Stimulated activated naive CD8-positive, alpha-beta T cell treated with anti-CD3 and anti-CD28 coated beads, Interleukin-15, amount 100 ng/mL, for 72 hours (primary cell): ENCODE measurements around the gene PLEKHG4B.

ENCODE experiments used
- ATAC-seq: fragments of 150-1000 bp; cut with Tn5 transposase; 2 replicates; pipeline ENCODE4 v1.10.0; 2021; ENCODE audit warnings: mild to moderate bottlenecking, moderate library complexity
- DNase-seq, 2 donors: peaks; one replicate each; pipeline ENCODE4 v3.0.0; 2021 to 2022
- H3K27ac Mint-ChIP-seq, 2 donors: one replicate each; pipeline ENCODE4 v1.8.0; 2022; ENCODE audit warnings: mild to moderate bottlenecking in 2 of 2, mixed read lengths in 2 of 2, moderate library complexity in 2 of 2
- H3K27me3 Mint-ChIP-seq: one replicate; pipeline ENCODE4 v1.8.0; 2022; ENCODE audit warnings: mixed read lengths
- H3K4me1 Mint-ChIP-seq: one replicate; pipeline ENCODE4 v1.8.0; 2022; ENCODE audit warnings: mild to moderate bottlenecking, mixed read lengths
- H3K4me3 Mint-ChIP-seq, 2 donors: one replicate each; pipeline ENCODE4 v1.8.0; 2022; ENCODE audit warnings: mild to moderate bottlenecking in 2 of 2, mixed read lengths in 2 of 2, moderate library complexity in 1 of 2
- H3K9me3 Mint-ChIP-seq, 2 donors: one replicate each; pipeline ENCODE4 v1.8.0; 2022; ENCODE audit warnings: mixed read lengths in 2 of 2

Gene PLEKHG4B

DNA sequence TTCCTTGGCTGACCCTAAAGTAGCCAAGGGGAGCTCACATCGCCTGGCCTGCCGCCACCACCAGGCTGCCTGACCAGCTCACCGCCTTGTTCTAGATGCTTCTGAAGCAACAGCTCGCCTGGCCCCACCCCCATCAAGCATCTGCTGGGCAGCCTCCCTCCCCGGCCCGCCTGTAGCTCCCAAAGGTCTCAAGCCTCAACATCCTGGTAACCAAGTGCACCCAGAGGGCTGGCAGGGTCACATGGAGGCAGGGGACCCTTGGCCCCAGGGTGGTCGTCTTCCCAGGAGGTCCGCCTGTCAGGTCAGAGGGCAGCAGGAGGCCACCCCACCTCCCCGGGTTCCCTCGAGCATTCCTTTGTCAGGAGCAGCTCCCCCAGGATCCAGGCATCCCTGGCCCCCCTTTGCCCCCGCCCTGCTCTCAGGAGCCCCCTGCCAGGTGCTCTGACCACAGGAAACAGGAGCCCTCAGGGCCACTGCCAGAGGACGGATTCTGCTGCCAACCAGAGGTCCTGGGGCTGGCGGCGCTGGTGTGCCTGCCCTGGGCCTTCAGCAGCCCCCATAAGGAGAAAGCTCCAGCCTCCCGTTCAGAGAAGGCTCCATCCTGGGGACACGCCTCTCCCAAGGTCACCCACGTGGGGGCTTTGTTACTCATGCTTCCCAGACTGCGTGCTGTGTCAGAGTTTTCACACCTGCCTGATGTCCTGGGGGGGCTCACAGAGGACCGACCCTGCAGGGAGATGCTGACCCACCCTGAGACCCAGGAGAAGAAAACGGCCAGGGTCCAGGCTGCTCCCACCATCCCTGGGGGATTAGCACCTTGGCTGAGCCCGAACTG, 95.9 kb downstream of the PLEKHG4B start:
- ATAC-seq (no peak), DNase-seq (no peak)
- Mint-ChIP-seq H3K27me3 (peaks cover 8% of the 10 kb centered on the region), H3K27ac (no peak overlapping the region), H3K9me3 (no peaks in the 10 kb centered on the region), H3K4me3 (peak overlapping the region; percentile 41 to 61), H3K4me1 (peaks cover 21% of the 10 kb centered on the region)

DNA sequence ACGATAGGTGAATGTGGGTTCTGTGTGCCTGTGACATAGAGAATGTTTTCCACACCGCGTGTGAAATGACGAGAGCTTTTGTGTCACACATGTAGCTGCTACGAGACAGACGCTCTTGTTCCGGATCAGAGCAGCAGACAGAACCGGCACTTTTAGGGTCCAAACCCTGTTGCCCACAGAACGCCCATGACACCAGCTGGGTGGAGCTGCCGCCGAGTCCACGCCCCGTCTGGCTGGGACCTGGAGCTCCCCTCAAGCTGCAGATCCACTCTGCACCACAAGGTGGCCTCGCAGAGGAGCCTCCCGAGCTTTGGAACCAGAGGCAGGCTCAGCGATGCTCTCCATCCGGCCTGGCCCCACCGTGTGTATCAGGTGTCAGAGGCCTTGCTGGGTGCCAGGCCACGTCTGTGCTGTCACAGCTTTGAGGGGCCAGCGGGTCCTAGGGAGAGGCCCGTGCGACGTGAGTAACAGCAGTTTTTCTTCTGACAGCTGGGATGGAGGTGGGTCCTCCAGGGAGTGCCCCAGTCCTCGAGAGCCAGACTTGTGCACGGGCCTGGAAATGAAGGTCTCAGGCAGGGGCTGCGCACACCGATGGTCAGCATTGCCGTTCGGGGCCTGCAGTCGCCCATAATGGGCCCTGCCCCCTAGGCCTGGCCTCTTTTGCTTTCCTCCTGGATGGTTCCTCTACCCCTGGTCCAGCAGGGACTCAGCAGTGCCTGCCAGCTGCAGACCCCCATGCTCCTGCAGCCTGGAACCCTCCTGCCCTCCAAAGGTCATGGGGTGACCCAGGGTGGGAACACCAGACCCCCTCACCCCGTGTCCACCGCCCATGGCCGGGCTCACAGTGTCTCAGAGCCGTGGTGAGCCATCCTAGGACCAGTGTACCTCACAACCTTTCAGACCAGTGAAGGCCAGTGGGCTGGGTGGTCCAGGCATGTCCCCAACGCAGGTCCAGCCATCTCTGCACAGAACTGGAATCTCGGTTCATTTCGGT, 96.8 kb downstream of the PLEKHG4B start:
- H3K27me3 Mint-ChIP-seq, result peaks cover 8% of the 10 kb centered on the region
- H3K4me3 Mint-ChIP-seq, result peak overlapping the region; percentile 41 to 61
- no peaks in the 10 kb centered on the region for H3K9me3 Mint-ChIP-seq
- peak overlapping the region; percentile 44 to 87 for H3K27ac Mint-ChIP-seq
- peak; percentile 91 for ATAC-seq
- peaks cover 21% of the 10 kb centered on the region for H3K4me1 Mint-ChIP-seq
- DNase-seq, result peak; percentile 91 to 92

DNA sequence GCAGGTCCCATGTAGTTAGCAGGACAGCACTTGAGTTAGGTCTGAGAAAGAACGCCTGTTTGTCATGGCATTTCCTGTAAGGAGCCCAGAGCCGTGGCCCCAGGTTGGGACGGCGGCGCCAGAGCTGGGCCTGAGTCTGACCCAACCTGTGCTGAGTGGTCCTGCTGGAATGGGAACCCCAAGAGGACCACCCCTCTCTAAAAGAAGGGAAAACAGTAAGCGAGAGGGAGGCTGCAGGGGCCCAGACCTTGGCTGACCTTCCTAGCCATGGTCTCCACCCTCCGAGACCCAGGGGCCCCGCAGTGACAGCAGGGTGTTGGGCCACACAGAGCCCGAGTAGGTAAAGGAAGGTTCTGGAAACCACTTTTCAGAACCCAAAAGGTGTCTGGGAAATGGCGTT, 97.5 kb downstream of the PLEKHG4B start:
- Mint-ChIP-seq H3K4me3 (no peak overlapping the region), H3K27me3 (peaks cover 8% of the 10 kb centered on the region), H3K9me3 (no peaks in the 10 kb centered on the region), H3K27ac (no peak overlapping the region), H3K4me1 (peaks cover 21% of the 10 kb centered on the region)
- ATAC-seq, result no peak
- no peak for DNase-seq

DNA sequence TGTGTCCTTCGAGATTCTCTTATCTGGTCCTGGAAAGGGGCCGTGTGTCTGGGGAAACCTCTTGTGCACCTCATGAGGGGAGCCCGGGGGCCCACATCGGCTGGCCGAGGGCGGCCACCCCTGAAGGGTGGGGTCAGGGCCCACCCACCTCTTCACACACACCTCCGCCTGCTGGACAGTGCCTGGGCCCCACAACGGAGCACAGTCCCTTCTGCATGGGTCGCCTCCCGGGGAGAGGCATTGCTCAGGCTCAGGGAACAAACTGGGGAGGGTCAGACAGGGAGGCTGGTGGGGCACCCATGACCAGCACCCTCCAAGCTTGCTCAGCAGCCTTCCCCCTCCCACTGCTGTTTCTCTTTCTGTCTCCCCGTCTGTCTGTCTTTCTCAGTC, 98.0 kb downstream of the PLEKHG4B start:
- ATAC-seq (no peak), DNase-seq (no peak)
- peaks cover 21% of the 10 kb centered on the region for H3K4me1 Mint-ChIP-seq
- H3K27ac Mint-ChIP-seq, result no peak overlapping the region
- H3K4me3 Mint-ChIP-seq, result no peak overlapping the region
- peaks cover 8% of the 10 kb centered on the region for H3K27me3 Mint-ChIP-seq
- H3K9me3 Mint-ChIP-seq, result no peaks in the 10 kb centered on the region

DNA sequence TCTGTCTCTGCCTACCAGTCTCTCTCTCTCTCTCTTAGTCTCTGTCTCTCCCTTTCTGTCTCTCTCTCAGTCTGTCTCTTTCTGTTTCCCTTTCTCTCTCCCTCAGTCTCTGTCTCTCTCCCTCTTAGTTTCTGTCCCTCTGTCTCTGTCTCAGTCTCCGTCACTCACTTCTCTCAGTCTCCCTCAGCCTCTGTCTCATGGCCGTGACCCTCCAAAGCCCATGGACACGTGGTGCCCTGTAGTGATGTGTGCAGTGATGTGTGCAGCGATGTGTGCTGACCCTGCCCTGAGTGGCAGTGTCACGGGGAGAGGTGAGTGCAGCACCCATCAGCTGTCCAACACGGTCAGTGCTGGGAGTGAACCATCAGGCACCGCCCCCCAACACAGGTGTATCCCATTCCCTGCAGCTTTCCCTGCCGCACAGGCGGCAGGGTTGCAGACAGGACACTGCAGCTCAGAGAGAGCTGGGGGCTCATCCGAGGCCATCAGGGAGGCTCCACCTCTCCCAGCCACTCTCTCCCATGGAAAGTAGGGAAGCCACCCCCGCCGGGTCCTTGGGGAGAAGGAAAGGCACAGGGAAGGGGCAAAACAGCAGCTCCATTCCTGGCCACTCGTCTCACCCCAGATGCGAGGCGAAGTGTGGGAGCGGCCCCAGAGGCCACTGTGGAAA, 98.5 kb downstream of the PLEKHG4B start:
- peaks cover 8% of the 10 kb centered on the region for H3K27me3 Mint-ChIP-seq
- DNase-seq (no peak), ATAC-seq (no peak)
- no peak overlapping the region for H3K4me3 Mint-ChIP-seq
- peak overlapping the region in 1 of 2 donors; percentile 8 for H3K27ac Mint-ChIP-seq
- peaks cover 25% of the 10 kb centered on the region for H3K4me1 Mint-ChIP-seq
- no peaks in the 10 kb centered on the region for H3K9me3 Mint-ChIP-seq

DNA sequence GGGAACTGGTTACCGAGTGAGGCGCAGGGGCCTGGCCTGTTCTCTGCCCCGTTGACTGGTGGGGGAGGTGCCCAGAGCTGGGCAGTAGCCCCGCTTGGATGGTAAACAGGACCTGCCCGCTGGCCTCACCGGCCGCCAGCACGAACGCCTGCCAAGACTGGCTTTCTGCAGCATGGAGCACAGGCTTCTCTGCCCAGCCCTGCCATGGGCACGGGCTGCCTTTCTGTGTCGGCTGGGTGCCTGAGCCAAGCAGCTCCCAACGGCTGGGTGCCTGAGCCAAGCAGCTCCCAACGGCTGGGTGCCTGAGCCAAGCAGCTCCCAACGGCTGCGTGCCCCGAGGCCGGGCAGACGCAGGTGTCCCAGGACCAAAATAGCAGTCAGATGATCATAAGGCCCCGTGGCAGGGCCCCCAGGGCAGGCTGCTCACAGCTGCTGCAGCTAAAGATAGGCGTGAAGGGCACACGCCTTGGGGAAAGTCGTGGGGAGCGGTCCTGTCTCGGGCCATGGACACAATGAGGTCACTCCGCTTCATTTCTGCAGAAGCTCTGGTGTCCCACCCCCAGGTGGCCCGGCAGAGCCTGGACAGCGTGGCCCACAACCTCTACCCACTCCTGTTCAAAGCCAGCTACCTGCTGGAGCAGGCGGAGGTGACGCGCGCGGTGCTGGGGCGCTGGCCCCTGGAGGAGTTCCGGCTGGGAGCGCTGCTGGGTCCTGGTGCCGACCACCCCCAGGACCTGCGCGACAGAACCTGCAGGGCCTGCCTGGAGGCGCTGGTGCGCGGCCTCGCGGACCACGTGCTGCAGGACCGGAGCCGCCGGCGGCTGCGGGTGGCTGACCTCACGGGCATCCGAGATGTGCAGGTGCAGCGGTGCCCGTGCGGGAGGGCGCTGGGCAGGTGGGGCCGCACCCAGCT, 99.3 kb downstream of the PLEKHG4B start, which contains the start of gene LRRC14B:
LRRC14B (plus strand) TSS at position 460 of the 913 bp plus-strand sequence; CDS start at position 504, 44 bp downstream.
- ATAC-seq (peak; percentile 38), DNase-seq (peak in 1 of 2 donors; percentile 28)
- H3K27me3 Mint-ChIP-seq, result peaks cover 8% of the 10 kb centered on the region
- H3K9me3 Mint-ChIP-seq, result no peaks in the 10 kb centered on the region
- peaks cover 28% of the 10 kb centered on the region for H3K4me1 Mint-ChIP-seq
- H3K4me3 Mint-ChIP-seq, result peak within 1 kb of the TSS; percentile 26 to 65
- H3K27ac Mint-ChIP-seq, result peak within 1 kb of the TSS in 1 of 2 donors; percentile 40

DNA sequence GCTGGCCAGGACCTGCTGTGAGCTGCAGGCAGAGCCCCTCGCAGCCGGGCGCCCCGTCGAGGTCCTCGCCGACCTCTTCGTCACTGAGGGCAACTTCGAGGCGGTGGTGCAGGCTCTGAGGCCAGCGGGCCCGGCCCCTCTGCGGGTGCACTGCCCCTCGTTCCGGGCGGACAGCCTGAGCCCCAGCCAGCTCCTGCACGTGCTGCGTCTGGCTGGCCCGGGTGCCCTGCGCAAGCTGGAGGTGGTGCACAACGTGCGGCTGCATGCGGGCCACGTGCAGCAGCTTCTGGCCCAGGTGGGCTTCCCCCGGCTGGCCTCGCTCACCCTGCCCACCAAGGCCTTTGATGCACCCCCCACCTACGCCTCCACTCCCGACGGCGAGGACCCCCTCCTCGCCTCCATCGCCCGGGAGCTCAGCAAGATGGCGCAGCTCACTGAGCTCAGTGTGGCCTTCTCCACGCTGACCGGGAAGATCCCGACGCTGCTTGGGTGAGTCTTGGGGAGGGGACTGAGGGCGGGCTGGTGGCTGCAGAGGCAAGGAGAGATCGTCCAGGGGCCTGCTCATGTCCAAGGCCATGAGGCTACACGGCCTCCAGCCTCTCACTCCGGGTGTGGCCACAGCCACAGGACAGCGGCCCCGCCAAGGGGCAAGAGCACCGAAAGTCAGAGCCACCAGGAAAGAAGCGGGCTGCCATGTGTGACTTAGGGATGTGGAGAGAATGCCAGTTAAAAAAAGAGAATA, 100.2 kb downstream of the PLEKHG4B start:
- H3K27me3 Mint-ChIP-seq, result peaks cover 8% of the 10 kb centered on the region
- no peak for ATAC-seq

DNA sequence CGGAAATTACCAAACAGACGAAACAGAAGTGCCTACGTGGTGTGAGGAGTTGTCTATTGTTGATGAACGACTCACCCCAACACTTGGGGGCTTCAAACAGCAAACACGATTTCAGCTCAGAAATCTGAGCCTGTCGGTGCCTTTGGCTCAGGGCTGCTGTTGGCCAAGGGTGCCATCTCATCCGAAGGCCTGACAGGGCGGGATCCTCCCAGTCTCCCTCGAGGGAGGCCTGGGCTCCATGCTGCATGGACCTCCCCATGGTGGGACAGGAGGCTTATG, 100.7 kb downstream of the PLEKHG4B start:
- Mint-ChIP-seq H3K4me3 (no peak overlapping the region), H3K27me3 (peaks cover 8% of the 10 kb centered on the region), H3K9me3 (no peaks in the 10 kb centered on the region), H3K27ac (no peak overlapping the region), H3K4me1 (peaks cover 28% of the 10 kb centered on the region)
- DNase-seq (no peak), ATAC-seq (no peak)

More for the DNA sequence above, 100.2 kb downstream of the PLEKHG4B start:
- Mint-ChIP-seq H3K4me1 (peaks cover 28% of the 10 kb centered on the region), H3K9me3 (no peaks in the 10 kb centered on the region), H3K4me3 (peak overlapping the region in 1 of 2 donors; percentile 65), H3K27ac (no peak overlapping the region)
- DNase-seq, result no peak

DNA sequence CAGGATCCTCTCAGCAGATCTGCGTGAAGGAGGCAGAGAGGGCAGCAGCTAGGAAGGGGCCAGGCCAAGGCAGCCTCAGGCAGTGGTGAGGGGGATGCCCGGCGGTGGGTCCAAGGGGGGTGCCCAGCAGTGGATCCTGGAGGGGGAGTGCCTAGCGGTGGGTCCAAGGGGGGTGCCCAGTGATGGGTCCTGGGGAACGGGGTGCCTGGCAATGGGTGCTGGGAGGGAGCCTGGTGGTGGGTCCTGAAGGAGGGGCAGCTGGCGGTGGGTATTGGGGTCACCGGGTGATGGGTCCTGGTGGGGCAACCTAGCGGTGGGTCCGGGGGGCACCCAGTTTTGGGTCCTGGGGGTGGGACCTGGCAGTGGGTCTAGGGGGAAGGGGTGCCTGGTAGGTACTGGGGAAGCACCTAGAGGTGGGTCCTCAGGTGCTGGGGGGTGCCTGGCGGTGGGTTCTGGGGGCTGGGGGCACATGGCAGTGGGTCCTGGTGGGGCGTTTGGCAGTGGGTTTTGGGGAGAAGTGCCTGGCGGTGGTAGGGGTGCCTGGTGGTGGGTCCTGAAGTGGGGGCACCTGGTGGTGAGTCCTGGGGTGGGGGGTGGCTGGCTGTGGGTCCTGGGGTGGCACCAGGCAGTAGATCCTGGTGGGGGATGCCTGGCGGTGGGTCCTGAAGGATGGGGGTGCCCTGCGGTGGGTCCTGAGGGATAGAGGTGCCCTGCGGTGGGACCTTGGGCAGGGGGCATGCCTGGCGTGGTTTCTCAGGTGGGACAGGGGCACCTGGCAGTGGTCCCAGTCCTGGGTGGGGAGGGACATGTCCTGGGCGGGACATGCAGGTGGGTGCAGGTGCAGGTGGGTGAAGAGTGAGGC, 101.2 kb downstream of the PLEKHG4B start:
- peak; percentile 19 for ATAC-seq
- peaks cover 7% of the 10 kb centered on the region for H3K27me3 Mint-ChIP-seq
- DNase-seq, result no peak
- H3K4me1 Mint-ChIP-seq, result peaks cover 27% of the 10 kb centered on the region
- no peak overlapping the region for H3K27ac Mint-ChIP-seq
- no peak overlapping the region for H3K4me3 Mint-ChIP-seq
- H3K9me3 Mint-ChIP-seq, result no peaks in the 10 kb centered on the region

DNA sequence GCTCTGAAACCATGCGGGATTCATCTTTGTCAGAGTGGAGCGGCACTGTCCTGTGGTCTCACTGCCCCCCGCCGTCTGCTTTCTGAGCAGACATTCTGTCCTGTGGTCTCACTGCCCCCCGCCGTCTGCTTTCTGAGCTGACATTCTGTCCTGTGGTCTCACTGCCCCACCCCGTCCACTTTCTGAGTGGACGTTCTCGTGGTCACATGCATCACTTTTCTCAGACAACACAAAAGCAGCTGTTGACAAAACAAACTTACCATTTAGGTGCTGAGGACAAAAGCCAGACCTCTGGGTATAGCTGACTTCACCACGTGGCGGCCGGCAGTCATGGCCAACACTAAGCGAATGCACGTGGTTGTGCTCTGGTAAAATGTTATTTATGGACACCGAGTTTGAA, 102.1 kb downstream of the PLEKHG4B start:
- DNase-seq (no peak), ATAC-seq (no peak)
- Mint-ChIP-seq H3K27me3 (no peaks in the 10 kb centered on the region), H3K27ac (no peak overlapping the region), H3K4me1 (peaks cover 18% of the 10 kb centered on the region), H3K4me3 (no peak overlapping the region), H3K9me3 (no peaks in the 10 kb centered on the region)

DNA sequence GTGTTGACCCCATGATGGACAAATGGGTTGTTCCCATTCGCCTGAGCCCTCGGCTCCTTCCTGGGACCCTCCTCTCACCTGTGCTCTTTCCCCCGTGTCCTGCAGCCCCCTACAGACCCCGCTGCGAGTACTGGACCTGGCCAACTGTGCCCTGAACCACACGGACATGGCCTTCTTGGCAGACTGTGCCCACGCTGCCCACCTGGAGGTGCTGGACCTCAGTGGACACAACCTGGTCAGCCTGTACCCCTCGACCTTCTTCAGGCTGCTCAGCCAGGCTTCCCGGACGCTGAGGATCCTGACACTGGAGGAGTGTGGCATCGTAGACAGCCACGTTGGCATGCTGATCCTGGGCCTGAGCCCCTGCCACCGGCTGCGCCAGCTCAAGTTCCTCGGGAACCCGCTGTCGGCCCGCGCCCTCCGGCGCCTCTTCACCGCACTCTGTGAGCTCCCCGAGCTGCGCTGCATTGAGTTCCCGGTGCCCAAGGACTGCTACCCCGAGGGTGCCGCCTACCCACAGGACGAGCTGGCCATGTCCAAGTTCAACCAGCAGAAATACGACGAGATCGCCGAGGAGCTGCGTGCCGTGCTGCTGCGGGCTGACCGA, 102.7 kb downstream of the PLEKHG4B start:
- DNase-seq (no peak), ATAC-seq (no peak)
- Mint-ChIP-seq H3K4me1 (peaks cover 15% of the 10 kb centered on the region), H3K9me3 (no peaks in the 10 kb centered on the region), H3K4me3 (no peak overlapping the region), H3K27me3 (no peaks in the 10 kb centered on the region), H3K27ac (no peak overlapping the region)

DNA sequence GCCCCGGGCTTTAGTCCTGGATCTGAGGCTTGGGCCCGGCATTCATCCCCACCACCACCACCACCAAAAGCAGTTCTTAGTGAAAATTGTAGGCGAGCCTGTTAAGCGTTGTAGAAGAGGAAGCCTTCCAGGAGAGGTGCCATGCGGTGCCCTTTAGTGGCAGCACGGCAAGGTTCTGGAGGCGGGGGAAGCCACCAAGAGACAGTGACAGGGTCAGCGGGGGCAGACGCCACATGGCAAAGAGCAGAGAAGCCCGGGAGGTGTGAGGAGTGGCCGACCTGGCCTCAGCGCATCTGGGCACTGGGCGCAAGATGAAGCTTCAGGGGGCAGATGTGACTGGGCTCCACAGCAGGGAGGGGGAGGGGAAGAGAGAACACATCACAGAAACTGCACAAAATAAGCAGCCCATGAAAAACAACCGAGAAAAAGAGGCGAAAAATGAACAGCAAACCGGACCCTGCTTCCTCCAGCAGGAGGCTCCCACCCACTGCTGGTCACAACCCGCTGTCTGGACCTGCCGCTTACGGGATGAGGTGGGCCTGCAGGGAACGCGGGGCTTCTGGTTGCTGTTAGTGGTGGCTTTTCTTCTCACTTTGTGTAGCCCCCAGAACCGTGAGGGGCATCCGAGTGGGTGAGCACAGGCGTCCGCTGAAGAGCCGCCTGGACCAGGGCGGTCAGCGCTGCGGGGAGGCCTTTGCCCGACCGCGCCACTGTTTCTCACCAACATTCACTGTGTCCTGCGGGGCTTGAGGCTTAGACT, 103.6 kb downstream of the PLEKHG4B start:
- DNase-seq (no peak), ATAC-seq (no peak)
- Mint-ChIP-seq H3K4me1 (peaks cover 7% of the 10 kb centered on the region), H3K9me3 (no peaks in the 10 kb centered on the region), H3K27me3 (no peaks in the 10 kb centered on the region), H3K27ac (peak overlapping the region in 1 of 2 donors; percentile 22), H3K4me3 (no peak overlapping the region)
